AG04450 (cell line): ENCODE measurements around the gene HTT. TPM values are rescaled to one million over a fixed set of nuclear protein-coding genes. Genes with fewer than 3 reads are reported as not detected.
A peak's percentile ranks its signal among the peaks of the same experiment; 100 is the strongest.

ENCODE experiments used
- CTCF ChIA-PET: fragments of 300-600, 350-600 bp; formaldehyde crosslinking; extraction: SDS; loops from one replicate; lab custom pipeline; 2022; ENCODE audit warnings: antibody characterized with exemption, inconsistent platforms; lab: Charles Lee
- POLR2A ChIA-PET: fragments of 350-600 bp; formaldehyde crosslinking; extraction: SDS; loops from one replicate; lab custom pipeline; 2021; ENCODE audit warnings: antibody characterized with exemption, inconsistent platforms; lab: Yijun Ruan, JAX
- DNase-seq: peaks from one replicate; pipeline ENCODE4 v3.0.0-alpha.2; 2011; ENCODE audit warnings: low read depth, low spot score
- H3K27ac ChIP-seq: one replicate; pipeline ENCODE4 v1.5.1; 2012; ENCODE audit warnings: low read depth, low read length, control low read depth
- H3K27me3 ChIP-seq: one replicate; pipeline ENCODE4 v1.6.0; 2012; ENCODE audit warnings: low read length; ENCODE audit not compliant: control insufficient read depth, insufficient read depth
- H3K4me3 ChIP-seq: 2 replicates; pipeline ENCODE4 v1.5.1; 2011; ENCODE audit warnings: mild to moderate bottlenecking, low read depth, low read length, control low read depth
- H3K9me3 ChIP-seq: 2 replicates; pipeline ENCODE4 v1.5.1; 2012; ENCODE audit warnings: low read length; ENCODE audit not compliant: control insufficient read depth, insufficient read depth
- polyA plus RNA-seq: library from polyadenylated mRNA; depleted of rRNA; stranded (reverse); fragments of >200 nt; gene quantifications from 2 replicates; pipeline ENCODE4 v1.2.3, GENCODE V29; 2011
- TF ChIP-seq, protein P1 (sequence below): IDR thresholded peaks from 2 replicates; pipeline ENCODE4 v1.5.1; 2011; ENCODE audit warnings: low read depth, low read length, control low read depth, inconsistent platforms

HTT gene
- polyA plus RNA-seq, 1 experiment: 14.5 TPM

DNA sequence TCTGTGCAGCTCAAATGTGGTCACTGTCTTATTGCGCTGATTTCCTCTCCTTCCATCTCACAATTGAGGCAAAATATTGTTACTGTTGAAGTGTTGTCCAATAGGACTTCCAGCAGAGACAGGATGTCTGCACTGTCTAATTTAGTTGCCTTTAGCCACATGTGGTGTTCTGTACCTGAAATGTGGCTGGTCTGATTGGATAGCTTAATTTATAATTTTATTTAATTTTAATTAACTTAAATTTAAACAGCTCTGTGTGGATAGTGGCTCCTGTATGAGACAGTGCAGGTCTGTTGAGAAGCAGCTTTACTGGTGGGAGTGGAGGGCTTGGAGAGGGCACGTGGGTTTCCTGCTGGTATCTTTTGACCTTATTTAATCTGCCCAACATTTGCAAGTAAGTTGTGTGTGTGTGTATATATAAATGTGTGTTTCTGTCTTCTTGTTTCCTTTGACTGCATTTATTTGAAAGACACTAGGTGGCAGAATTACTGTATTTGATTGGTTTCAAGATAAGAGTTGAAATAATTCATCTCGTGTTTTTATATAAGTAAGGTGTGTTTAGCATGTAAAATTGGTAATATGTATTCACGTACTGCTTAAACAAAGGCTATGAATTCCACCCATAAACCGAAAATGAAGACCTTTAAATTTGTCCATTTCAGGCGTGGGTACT, 119.2 kb downstream of the HTT start:
- Histone ChIP-seq H3K27me3 (no peaks in the 10 kb centered on the region), H3K4me3 (no peak overlapping the region), H3K27ac (no peak overlapping the region), H3K9me3 (no peaks in the 10 kb centered on the region)
- TF ChIP-seq, protein P1, sequence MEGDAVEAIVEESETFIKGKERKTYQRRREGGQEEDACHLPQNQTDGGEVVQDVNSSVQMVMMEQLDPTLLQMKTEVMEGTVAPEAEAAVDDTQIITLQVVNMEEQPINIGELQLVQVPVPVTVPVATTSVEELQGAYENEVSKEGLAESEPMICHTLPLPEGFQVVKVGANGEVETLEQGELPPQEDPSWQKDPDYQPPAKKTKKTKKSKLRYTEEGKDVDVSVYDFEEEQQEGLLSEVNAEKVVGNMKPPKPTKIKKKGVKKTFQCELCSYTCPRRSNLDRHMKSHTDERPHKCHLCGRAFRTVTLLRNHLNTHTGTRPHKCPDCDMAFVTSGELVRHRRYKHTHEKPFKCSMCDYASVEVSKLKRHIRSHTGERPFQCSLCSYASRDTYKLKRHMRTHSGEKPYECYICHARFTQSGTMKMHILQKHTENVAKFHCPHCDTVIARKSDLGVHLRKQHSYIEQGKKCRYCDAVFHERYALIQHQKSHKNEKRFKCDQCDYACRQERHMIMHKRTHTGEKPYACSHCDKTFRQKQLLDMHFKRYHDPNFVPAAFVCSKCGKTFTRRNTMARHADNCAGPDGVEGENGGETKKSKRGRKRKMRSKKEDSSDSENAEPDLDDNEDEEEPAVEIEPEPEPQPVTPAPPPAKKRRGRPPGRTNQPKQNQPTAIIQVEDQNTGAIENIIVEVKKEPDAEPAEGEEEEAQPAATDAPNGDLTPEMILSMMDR: peak; percentile 44
- ChIA-PET CTCF (interaction anchor here (1.0 to 1.7 kb wide), 5 partner anchors 10 to 286 kb away, joined by 3 to 7 read pairs (median 3); no protein-coding TSS in a partner anchor), POLR2A (no interaction called here)
- DNase-seq: no peak

DNA sequence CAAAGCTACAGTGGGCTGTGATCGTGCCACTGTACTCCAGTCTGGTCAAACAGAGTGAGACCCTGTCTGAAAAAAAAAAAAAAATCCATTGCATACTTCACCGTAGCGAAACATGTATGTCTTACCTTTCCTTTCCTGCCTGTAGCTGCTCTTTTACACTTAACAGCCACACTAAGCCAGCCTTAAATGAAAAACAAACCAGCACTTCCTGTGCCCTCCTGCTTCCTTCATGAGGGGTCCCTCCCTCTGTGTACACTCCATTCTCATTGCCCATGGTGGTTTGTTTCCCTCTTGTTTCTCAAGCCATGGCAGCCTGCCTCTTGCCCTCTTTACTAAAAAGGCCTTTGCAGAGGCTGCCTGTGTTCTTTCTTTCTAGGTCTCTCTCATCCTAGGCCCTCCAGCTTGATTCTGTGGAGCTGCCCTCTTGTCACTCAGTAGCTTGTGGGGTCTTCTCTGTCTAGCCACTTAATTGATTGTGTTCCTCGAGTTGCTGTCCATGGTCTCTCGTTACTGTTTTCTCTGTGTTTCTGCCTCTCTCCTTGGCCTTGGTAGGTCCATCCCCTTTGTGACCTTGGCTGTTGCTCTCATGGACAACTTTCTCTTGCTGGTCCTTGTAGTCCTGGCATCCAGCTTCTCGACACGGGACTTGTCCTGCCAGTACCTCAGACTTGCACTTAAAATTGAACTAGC, 122.3 kb downstream of the HTT start:
- no peak overlapping the region for H3K27ac ChIP-seq
- TF ChIP-seq, protein P1: no peak
- no peak for DNase-seq
- H3K27me3 ChIP-seq: no peaks in the 10 kb centered on the region
- POLR2A ChIA-PET: no interaction called here
- H3K4me3 ChIP-seq: no peak overlapping the region
- H3K9me3 ChIP-seq: no peaks in the 10 kb centered on the region; the same call in 1 of the 2 replicates
- CTCF ChIA-PET: interaction anchor here (0.6 kb wide), 1 partner anchor 284 kb away, joined by 3 read pairs; no protein-coding TSS in a partner anchor

DNA sequence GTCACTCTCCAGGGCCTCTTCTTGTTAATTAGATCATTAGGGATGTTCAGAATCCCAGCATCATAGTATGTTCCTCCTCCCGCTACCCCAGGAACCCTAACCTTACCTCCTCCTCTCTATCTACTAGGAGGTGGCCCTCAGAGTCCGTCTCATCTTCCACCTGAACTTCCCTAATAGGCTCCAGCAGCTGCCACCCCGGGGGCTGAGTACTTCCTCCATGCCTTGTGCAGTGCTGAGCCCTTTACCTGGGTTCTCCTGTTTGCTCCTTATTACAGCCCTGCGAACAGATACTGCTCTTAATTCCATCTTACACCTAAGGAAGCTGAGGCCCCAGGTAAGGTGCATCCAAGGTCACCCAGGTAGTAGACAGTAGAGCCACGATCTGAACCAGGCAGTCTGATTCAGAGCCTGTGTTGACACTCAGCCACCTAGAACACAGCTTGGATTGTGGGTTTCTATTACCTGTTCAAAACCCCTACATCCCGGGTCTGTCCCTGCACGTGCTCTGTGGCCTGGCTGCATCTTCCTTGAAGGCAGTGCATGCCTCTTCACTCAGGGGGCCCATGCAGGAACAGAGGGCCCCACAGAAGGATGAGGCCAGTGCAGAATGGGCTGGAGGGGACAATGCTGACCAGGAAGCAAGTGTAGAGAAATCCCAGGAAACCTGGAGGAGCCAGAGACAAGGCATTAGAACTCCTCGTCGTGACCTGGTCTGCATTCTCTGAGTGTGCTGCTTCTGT, 123.1 kb downstream of the HTT start:
- ChIA-PET POLR2A (no interaction called here), CTCF (no interaction called here)
- H3K9me3 ChIP-seq: no peaks in the 10 kb centered on the region; the same call in 1 of the 2 replicates
- TF ChIP-seq, protein P1: no peak
- no peak overlapping the region for H3K27ac ChIP-seq
- H3K27me3 ChIP-seq: no peaks in the 10 kb centered on the region
- no peak for DNase-seq
- no peak overlapping the region for H3K4me3 ChIP-seq

DNA sequence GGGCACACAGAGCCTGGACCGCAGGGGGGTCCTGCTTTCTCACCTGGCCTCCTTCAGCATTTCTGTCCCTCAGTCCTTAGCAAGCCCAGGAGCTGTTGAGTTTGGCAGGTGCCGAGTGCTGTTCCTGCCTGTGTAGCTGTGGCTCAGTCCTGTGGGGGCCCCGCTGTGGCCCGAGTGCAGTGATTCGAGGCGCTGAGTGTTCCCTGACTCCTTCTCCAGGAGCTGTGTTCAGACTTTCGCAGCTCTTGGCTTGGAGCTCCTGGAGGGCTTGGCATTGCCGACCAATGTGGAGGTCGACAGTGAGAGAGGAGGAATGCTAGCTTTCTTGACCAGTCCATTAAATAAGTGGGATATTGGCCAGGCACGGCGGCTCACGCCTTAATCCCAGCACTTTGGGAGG, 124.4 kb downstream of the HTT start:
- TF ChIP-seq, protein P1: no peak
- Histone ChIP-seq H3K9me3 (no peaks in the 10 kb centered on the region; the same call in 1 of the 2 replicates), H3K27ac (no peak overlapping the region), H3K4me3 (no peak overlapping the region), H3K27me3 (no peaks in the 10 kb centered on the region)
- CTCF ChIA-PET: no interaction called here
- POLR2A ChIA-PET: interaction anchor here (0.7 kb wide), 1 partner anchor 674 kb away, joined by 4 read pairs; no protein-coding TSS in a partner anchor
- no peak for DNase-seq
